Measurements from ENCODE around the gene MAGED4. TPM values are rescaled to one million over a fixed set of nuclear protein-coding genes. Genes with fewer than 3 reads are reported as not detected.
"Not testable (repeated sequence)": the region's sequence is repeated elsewhere in the genome, so short reads cannot be mapped to it uniquely, and the experiment has no call there.

Gene MAGED4
- total and polyA plus RNA-seq, 4 donors = 0.88 to 2.6 (median 2.0) TPM

GRCh38 chrX:52211405-52211804 lies 26.7 kb downstream of the MAGED4 start:
- not testable (repeated sequence) for H3K9me3 ChIP-seq (ENCODE audit: control insufficient read depth, low read length); H3K4me3 ChIP-seq (ENCODE audit: low read length in 2 of 2)
- WGBS, 2 donors = no CpG with 5 or more reads among the region's 6 CpGs

GRCh38 chrX:52213276-52213675 lies 28.6 kb downstream of the MAGED4 start:
- Histone ChIP-seq H3K4me1 (ENCODE audit: control insufficient read depth in 1 of 2, insufficient read depth in 2 of 2, low read length in 2 of 2) (no peaks in the 10 kb centered on the region), H3K36me3 (ENCODE audit: control insufficient read depth in 1 of 2, insufficient read depth in 2 of 2, low read length in 1 of 2) (no peaks in the 10 kb centered on the region), H3K27me3 (ENCODE audit: control insufficient read depth in 1 of 2, insufficient read depth in 2 of 2, low read length in 1 of 2) (no peaks in the 10 kb centered on the region), H3K27ac (ENCODE audit: low read depth in 1 of 2, low read length in 2 of 2) (no peak overlapping the region), H3K9me3 (ENCODE audit: control insufficient read depth, low read length) (peaks cover 2% of the 10 kb centered on the region), H3K4me3 (ENCODE audit: low read length in 2 of 2) (no peak overlapping the region)
- ATAC-seq (ENCODE audit: low FRiP score) (no peak), DNase-seq (no peak)
- WGBS, 2 donors = 77 to 85% methylated on average over 3 of the region's 3 CpGs
- intact Hi-C loops (cut with DNase I) = no loop called here

More at GRCh38 chrX:52211405-52211804, 26.7 kb downstream of the MAGED4 start:
- intact Hi-C loops (cut with DNase I); DNase-seq; H3K27ac ChIP-seq (ENCODE audit: low read depth in 1 of 2, low read length in 2 of 2); H3K4me1 ChIP-seq (ENCODE audit: control insufficient read depth in 1 of 2, insufficient read depth in 2 of 2, low read length in 2 of 2); H3K36me3 ChIP-seq (ENCODE audit: control insufficient read depth in 1 of 2, insufficient read depth in 2 of 2, low read length in 1 of 2); H3K27me3 ChIP-seq (ENCODE audit: control insufficient read depth in 1 of 2, insufficient read depth in 2 of 2, low read length in 1 of 2); ATAC-seq (ENCODE audit: low FRiP score): not testable (repeated sequence)

- H3K4me3 ChIP-seq (ENCODE audit: low read length in 2 of 2) = no peak overlapping the region
- DNase-seq (peak in 1 of 2 donors; percentile 37), ATAC-seq (ENCODE audit: low FRiP score) (no peak)
- H3K4me1 ChIP-seq (ENCODE audit: control insufficient read depth in 1 of 2, insufficient read depth in 2 of 2, low read length in 2 of 2) = no peaks in the 10 kb centered on the region
- H3K27me3 ChIP-seq (ENCODE audit: control insufficient read depth in 1 of 2, insufficient read depth in 2 of 2, low read length in 1 of 2) = no peaks in the 10 kb centered on the region
- no peaks in the 10 kb centered on the region for H3K36me3 ChIP-seq (ENCODE audit: control insufficient read depth in 1 of 2, insufficient read depth in 2 of 2, low read length in 1 of 2)
- H3K9me3 ChIP-seq (ENCODE audit: control insufficient read depth, low read length) = peaks cover 2% of the 10 kb centered on the region
- intact Hi-C loops (cut with DNase I) = no loop called here
- WGBS, 2 donors = 71 to 72% methylated on average over 3 of the region's 3 CpGs
- H3K27ac ChIP-seq (ENCODE audit: low read depth in 1 of 2, low read length in 2 of 2) = no peak overlapping the region
Observed at GRCh38 chrX:52216541-52216940, 31.9 kb downstream of the MAGED4 start.

GRCh38 chrX:52217494-52218160 lies 32.9 kb downstream of the MAGED4 start:
- Histone ChIP-seq H3K4me3 (ENCODE audit: low read length in 2 of 2) (no peak overlapping the region), H3K4me1 (ENCODE audit: control insufficient read depth in 1 of 2, insufficient read depth in 2 of 2, low read length in 2 of 2) (no peaks in the 10 kb centered on the region), H3K36me3 (ENCODE audit: control insufficient read depth in 1 of 2, insufficient read depth in 2 of 2, low read length in 1 of 2) (no peaks in the 10 kb centered on the region), H3K27me3 (ENCODE audit: control insufficient read depth in 1 of 2, insufficient read depth in 2 of 2, low read length in 1 of 2) (no peaks in the 10 kb centered on the region), H3K9me3 (ENCODE audit: control insufficient read depth, low read length) (peaks cover 2% of the 10 kb centered on the region), H3K27ac (ENCODE audit: low read depth in 1 of 2, low read length in 2 of 2) (no peak overlapping the region)
- DNase-seq = peak in 1 of 2 donors; percentile 32
- no peak for ATAC-seq (ENCODE audit: low FRiP score)
- intact Hi-C loops (cut with DNase I) = no loop called here
- WGBS, 2 donors = 49 to 57% methylated on average over 2 of the region's 2 CpGs

GRCh38 chrX:52220936-52221335 lies 36.2 kb downstream of the MAGED4 start:
- Histone ChIP-seq H3K27ac (ENCODE audit: low read depth in 1 of 2, low read length in 2 of 2) (no peak overlapping the region), H3K4me1 (ENCODE audit: control insufficient read depth in 1 of 2, insufficient read depth in 2 of 2, low read length in 2 of 2) (no peaks in the 10 kb centered on the region), H3K36me3 (ENCODE audit: control insufficient read depth in 1 of 2, insufficient read depth in 2 of 2, low read length in 1 of 2) (no peaks in the 10 kb centered on the region), H3K9me3 (ENCODE audit: control insufficient read depth, low read length) (peaks cover 2% of the 10 kb centered on the region), H3K27me3 (ENCODE audit: control insufficient read depth in 1 of 2, insufficient read depth in 2 of 2, low read length in 1 of 2) (no peaks in the 10 kb centered on the region), H3K4me3 (ENCODE audit: low read length in 2 of 2) (no peak overlapping the region)
- DNase-seq (no peak), ATAC-seq (ENCODE audit: low FRiP score) (no peak)
- intact Hi-C loops (cut with DNase I) = no loop called here

Other genes starting within 250 kb of the MAGED4 start
- gene MAGED4B, start 115.7 kb upstream of the MAGED4 start, total RNA-seq = 1 to 10 TPM; 2.7 to 9.6 TPM
- 10 to 100 TPM in 1 of 2 donors, not detected in 1; 12.5 TPM for gene MAGED4B, start 115.7 kb upstream of the MAGED4 start, polyA plus RNA-seq
- gene XAGE2, start 184.1 kb downstream of the MAGED4 start, total RNA-seq = not detected
- gene XAGE2, start 184.1 kb downstream of the MAGED4 start, polyA plus RNA-seq = under 1 TPM in 1 of 2 donors, not detected in 1; 0.90 TPM